SK-N-SH (cell line): Measurements from ENCODE around the gene TMEM244. TPM values are rescaled to one million over a fixed set of nuclear protein-coding genes. Genes with fewer than 3 reads are reported as not detected.

Experiments
- CTCF ChIA-PET: fragments of 300-600, 350-600 bp; formaldehyde crosslinking; extraction: SDS; loops from one replicate; lab custom pipeline; 2021; lab: Yijun Ruan, JAX
- POLR2A ChIA-PET: fragments of 350-600 bp; sonication (Branson Sonifier 250); formaldehyde crosslinking; extraction: SDS; loops from one replicate; lab custom pipeline; 2020; ENCODE audit warnings: antibody characterized with exemption, inconsistent platforms; lab: Yijun Ruan, JAX
- DNase-seq: peaks from one replicate; pipeline ENCODE4 v3.0.0; 2012
- H2AFZ ChIP-seq: fragments of 200-600 bp; sonication (generic); 2 replicates; pipeline ENCODE4 v1.8.1; 2016; ENCODE audit warnings: antibody characterized with exemption, mild to moderate bottlenecking, low read depth
- H3F3A ChIP-seq: fragments of 200-600 bp; sonication (generic); replicated peaks from 2 replicates; pipeline ENCODE3; 2016; ENCODE audit warnings: antibody characterized with exemption, mild to moderate bottlenecking; ENCODE audit not compliant: insufficient read depth
- H3K27ac ChIP-seq, 2 experiments: fragments of 200-500 bp in 1 of 2; fragments of 200-600 bp in 1 of 2; sonication (Bioruptor generic) in 1 of 2; sonication (generic), shearing (Covaris generic) in 1 of 2; 2 replicates each; pipeline versions ENCODE4 v1.5.1 to v1.6.1; 2014 to 2016; ENCODE audit warnings: low read depth in 2 of 2, inconsistent platforms in 1 of 2, low read length in 1 of 2, mild to moderate bottlenecking in 1 of 2, mixed read lengths in 1 of 2
- H3K27me3 ChIP-seq: fragments of 200-600 bp; sonication (generic), shearing (Covaris generic); 2 replicates; pipeline ENCODE4 v1.6.1; 2016; ENCODE audit warnings: mixed run types; ENCODE audit not compliant: insufficient read depth
- H3K36me3 ChIP-seq, 2 experiments: fragments of 200-500 bp in 1 of 2; fragments of 200-600 bp in 1 of 2; sonication (Bioruptor generic) in 1 of 2; sonication (generic) in 1 of 2; replicated peaks in 1 of 2; 2 replicates each; pipeline versions ENCODE3 to v1.5.1; 2014 to 2016; ENCODE audit warnings: low read length in 1 of 2, mild to moderate bottlenecking in 1 of 2; ENCODE audit not compliant: insufficient read depth in 2 of 2, control insufficient read depth in 1 of 2
- H3K4me1 ChIP-seq, 2 experiments: fragments of 200-500 bp in 1 of 2; fragments of 200-600 bp in 1 of 2; sonication (Bioruptor generic) in 1 of 2; sonication (generic), shearing (Covaris generic) in 1 of 2; 2 replicates each; pipeline versions ENCODE4 v1.5.1 to v1.6.1; 2014 to 2016; ENCODE audit warnings: low read depth in 1 of 2, low read length in 1 of 2, mixed run types in 1 of 2; ENCODE audit not compliant: insufficient read depth in 2 of 2, control insufficient read depth in 1 of 2
- H3K4me2 ChIP-seq: fragments of 200-600 bp; sonication (generic), shearing (Covaris generic); 2 replicates; pipeline ENCODE4 v1.6.1; 2017; ENCODE audit warnings: mixed run types
- H3K4me3 ChIP-seq, 2 experiments: fragments of 200-500 bp in 1 of 2; fragments of 200-600 bp in 1 of 2; sonication (Bioruptor generic) in 1 of 2; sonication (generic), shearing (Covaris generic) in 1 of 2; 2 replicates each; pipeline versions ENCODE4 v1.5.1 to v1.8.1; 2014 to 2016; ENCODE audit warnings: low read depth in 2 of 2, inconsistent platforms in 1 of 2, low read length in 1 of 2, mild to moderate bottlenecking in 1 of 2, mixed read lengths in 1 of 2, moderate library complexity in 1 of 2
- H3K79me2 ChIP-seq: fragments of 200-600 bp; sonication (generic); 2 replicates; pipeline ENCODE4 v1.8.1; 2017; ENCODE audit warnings: mild to moderate bottlenecking; ENCODE audit not compliant: insufficient read depth
- H3K9ac ChIP-seq: fragments of 200-600 bp; sonication (generic); 2 replicates; pipeline ENCODE4 v1.6.1; 2017; ENCODE audit warnings: mixed run types
- H3K9me2 ChIP-seq: fragments of 200-600 bp; sonication (generic); 2 replicates; pipeline ENCODE4 v1.6.1; 2017; ENCODE audit warnings: mixed run types
- H3K9me3 ChIP-seq: fragments of 200-600 bp; sonication (generic); 2 replicates; pipeline ENCODE4 v1.6.1; 2017; ENCODE audit warnings: mixed run types, mild to moderate bottlenecking, moderate library complexity
- H4K20me1 ChIP-seq: fragments of 200-600 bp; sonication (generic); 2 replicates; pipeline ENCODE4 v1.6.1; 2017; ENCODE audit warnings: mild to moderate bottlenecking, mixed run types; ENCODE audit not compliant: insufficient read depth
- CHD2 ChIP-seq: fragments of 150-350 bp; IDR thresholded peaks from 2 replicates; pipeline ENCODE4 v1.6.1; 2018; ENCODE audit warnings: low read length; ENCODE audit not compliant: partially characterized antibody
- ELF1 ChIP-seq: IDR thresholded peaks from 2 replicates; pipeline ENCODE4 v1.4.0; 2012
- EP300 ChIP-seq, 2 experiments: IDR thresholded peaks; 2 replicates each; pipeline versions ENCODE4 v1.4.0 to v1.6.1; 2012; ENCODE audit warnings: borderline replicate concordance in 1 of 2, low read depth in 1 of 2, low read length in 1 of 2
- EZH2phosphoT487 ChIP-seq: fragments of 200-600 bp; sonication (generic); IDR thresholded peaks from 2 replicates; pipeline ENCODE4 v1.6.1; 2017; ENCODE audit warnings: low read depth, mixed run types, mild to moderate bottlenecking, antibody characterized with exemption, moderate library complexity, borderline replicate concordance
- FOSL2 ChIP-seq: IDR thresholded peaks from 2 replicates; pipeline ENCODE4 v1.4.0; 2012; ENCODE audit warnings: low read depth, mild to moderate bottlenecking, moderate library complexity, borderline replicate concordance
- FOXJ3 ChIP-seq: sonication (generic); formaldehyde crosslinking; IDR thresholded peaks from 2 replicates; pipeline ENCODE4 v1.5.1; 2020; ENCODE audit warnings: mild to moderate bottlenecking, missing genetic modification reagents
- FOXM1 ChIP-seq: IDR thresholded peaks from 2 replicates; pipeline ENCODE4 v1.4.0; 2012; ENCODE audit warnings: low read depth, mild to moderate bottlenecking
- JUND ChIP-seq: IDR thresholded peaks from 2 replicates; pipeline ENCODE4 v1.4.0; 2012
- NRF1 ChIP-seq: IDR thresholded peaks from 2 replicates; pipeline ENCODE4 v1.6.1; 2012; ENCODE audit warnings: low read depth, mild to moderate bottlenecking, low read length
- POLR2AphosphoS5 ChIP-seq: IDR thresholded peaks from 2 replicates; pipeline ENCODE4 v1.6.1; 2012; ENCODE audit warnings: low read depth, low read length
- SIN3A ChIP-seq: IDR thresholded peaks from 2 replicates; pipeline ENCODE4 v1.6.1; 2012; ENCODE audit warnings: low read depth, mild to moderate bottlenecking, low read length, moderate library complexity, borderline replicate concordance
- SMC3 ChIP-seq: IDR thresholded peaks from 2 replicates; pipeline ENCODE4 v1.6.1; 2012; ENCODE audit warnings: low read depth, low read length, improper control_type of control experiment
- TCF12 ChIP-seq: IDR thresholded peaks from 2 replicates; pipeline ENCODE4 v1.4.0; 2012
- TEAD4 ChIP-seq: IDR thresholded peaks from 2 replicates; pipeline ENCODE4 v1.4.0; 2012; ENCODE audit warnings: mild to moderate bottlenecking, borderline replicate concordance; ENCODE audit not compliant: insufficient read depth
- WGBS: methylation state at CpG from one replicate; pipeline ENCODE4 v1.1.6; 2017; ENCODE audit warnings: low lambda C conversion rate; 5-methylcytosine and 5-hydroxymethylcytosine counted together
- polyA plus RNA-seq, 3 experiments: library from polyadenylated mRNA; depleted of rRNA; stranded (reverse); fragments of >200 nt; gene quantifications; 2 replicates each; pipeline ENCODE4 v1.2.3, GENCODE V29; 2012
- TF ChIP-seq, protein P1 (sequence below): IDR thresholded peaks from 2 replicates; pipeline ENCODE4; 2012
- TF ChIP-seq, protein P2 (sequence below): IDR thresholded peaks from 2 replicates; pipeline ENCODE4 v1.4.0; 2012; ENCODE audit warnings: low read depth, borderline replicate concordance
- TF ChIP-seq, protein P3 (sequence below): IDR thresholded peaks from 2 replicates; pipeline ENCODE4 v1.4.0; 2012; ENCODE audit warnings: low read depth
- TF ChIP-seq, protein P4 (sequence below): fragments of 150-350 bp; IDR thresholded peaks from 2 replicates; pipeline ENCODE4 v1.6.1; 2017; ENCODE audit warnings: antibody characterized with exemption, low read length, low read depth, borderline replicate concordance

Gene TMEM244
- polyA plus RNA-seq, 1 of the 3 experiments (the other 2 are of a cell fraction), result 4.1 TPM

DNA sequence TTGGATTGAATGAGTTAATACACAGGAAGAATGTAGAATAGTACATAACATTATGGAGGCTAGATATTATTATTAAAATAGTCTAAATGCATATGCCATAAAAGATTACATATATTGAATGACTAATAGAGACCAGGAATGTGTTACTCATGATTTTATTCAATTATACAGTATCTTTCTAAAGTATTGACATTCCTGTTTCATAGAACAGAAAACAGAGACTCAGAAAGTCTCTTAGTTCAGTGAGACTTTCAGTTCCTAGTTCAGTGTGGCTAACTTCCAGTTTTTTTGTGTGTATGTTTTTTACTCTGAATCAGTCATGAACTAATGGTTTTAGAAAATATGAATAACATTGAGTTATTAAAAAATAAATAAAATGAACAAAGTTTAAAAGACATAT, 34.6 kb upstream of the TMEM244 start:
- Histone ChIP-seq H3K4me2 (no peak overlapping the region), H3K9ac (no peak overlapping the region), H3K27ac (peak overlapping the region in 1 of 2 experiments; percentile 80; a peak in 2 of 4 replicates), H3F3A (peaks cover 14% of the 10 kb centered on the region), H2AFZ (0 out of 2 replicates have a peak overlapping the region, but pooled peaks have one; percentile 47), H3K79me2 (no peaks in the 10 kb centered on the region), H3K36me3 (no peaks in the 10 kb centered on the region), H4K20me1 (no peaks in the 10 kb centered on the region), H3K4me1 (peaks cover 0 to 24% of the 10 kb centered on the region in 2 experiments; a peak in 1 of 4 replicates), H3K9me3 (no peaks in the 10 kb centered on the region), H3K27me3 (no peaks in the 10 kb centered on the region), H3K4me3 (no peak overlapping the region), H3K9me2 (no peaks in the 10 kb centered on the region)
- ChIA-PET POLR2A (no interaction called here), CTCF (no interaction called here)
- TF ChIP-seq POLR2AphosphoS5 (no peak), SIN3A (no peak), JUND (peak; percentile 60), TEAD4 (peak; percentile 72; the same call in 1 of the 2 replicates), FOSL2 (peak; percentile 58; the same call in 1 of the 2 replicates), EP300 (IDR thresholded peaks at IDR 0.05; ENCODE audit: borderline replicate concordance in 1 of 2, low read depth in 1 of 2, low read length in 1 of 2) (peak; percentile 37 to 51; a peak in 2 of 4 replicates), TCF12 (peak; percentile 84), FOXM1 (peak; percentile 66)
- TF ChIP-seq, protein P1, sequence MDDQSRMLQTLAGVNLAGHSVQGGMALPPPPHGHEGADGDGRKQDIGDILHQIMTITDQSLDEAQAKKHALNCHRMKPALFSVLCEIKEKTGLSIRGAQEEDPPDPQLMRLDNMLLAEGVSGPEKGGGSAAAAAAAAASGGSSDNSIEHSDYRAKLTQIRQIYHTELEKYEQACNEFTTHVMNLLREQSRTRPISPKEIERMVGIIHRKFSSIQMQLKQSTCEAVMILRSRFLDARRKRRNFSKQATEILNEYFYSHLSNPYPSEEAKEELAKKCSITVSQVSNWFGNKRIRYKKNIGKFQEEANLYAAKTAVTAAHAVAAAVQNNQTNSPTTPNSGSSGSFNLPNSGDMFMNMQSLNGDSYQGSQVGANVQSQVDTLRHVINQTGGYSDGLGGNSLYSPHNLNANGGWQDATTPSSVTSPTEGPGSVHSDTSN, result peak; percentile 67
- DNase-seq, result no peak

DNA sequence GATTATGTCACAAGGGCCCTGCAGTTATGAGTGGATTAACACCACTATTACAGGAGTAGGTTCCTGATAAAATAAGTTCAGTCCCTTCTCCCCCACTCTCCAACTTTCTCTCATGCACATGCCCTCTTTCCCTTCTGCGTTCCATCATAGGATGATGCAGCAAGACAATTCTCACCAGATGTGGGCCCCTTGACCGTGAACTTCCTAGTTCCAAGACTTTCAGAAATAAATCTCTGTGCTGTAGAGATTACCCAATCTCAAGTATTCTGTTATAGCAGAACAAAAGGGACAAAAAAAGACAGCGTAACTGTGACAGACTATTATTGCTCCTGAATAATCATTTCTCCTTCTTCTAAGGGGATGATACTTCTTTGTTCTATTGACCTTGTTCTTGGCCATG, 33.8 kb upstream of the TMEM244 start:
- CTCF ChIA-PET, result interaction anchor here (0.6 to 1.4 kb wide), 2 partner anchors 126 to 701 kb away, joined by 4 read pairs; no protein-coding TSS in a partner anchor
- no peaks in the 10 kb centered on the region for H3K9me2 ChIP-seq
- DNase-seq, result no peak
- peaks cover 22% of the 10 kb centered on the region for H3F3A ChIP-seq
- no peak overlapping the region for H3K4me2 ChIP-seq
- H2AFZ ChIP-seq, result peak overlapping the region; percentile 47; the same call in 1 of the 2 replicates
- no peaks in the 10 kb centered on the region for H3K79me2 ChIP-seq
- H3K9ac ChIP-seq, result no peak overlapping the region
- no peak overlapping the region for H3K4me3 ChIP-seq
- H3K27ac ChIP-seq, result peak overlapping the region in 1 of 2 experiments; percentile 80; a peak in 2 of 4 replicates
- WGBS, result 58% methylated on average over 3 of the region's 3 CpGs
- peaks cover 0 to 32% of the 10 kb centered on the region in 2 experiments; a peak in 1 of 4 replicates for H3K4me1 ChIP-seq
- no peaks in the 10 kb centered on the region for H3K27me3 ChIP-seq
- no peaks in the 10 kb centered on the region for H3K9me3 ChIP-seq
- POLR2A ChIA-PET, result no interaction called here
- H3K36me3 ChIP-seq, result no peaks in the 10 kb centered on the region
- no peak for TF ChIP-seq SMC3
- TF ChIP-seq FOXM1, result no peak
- TF ChIP-seq, protein P2, sequence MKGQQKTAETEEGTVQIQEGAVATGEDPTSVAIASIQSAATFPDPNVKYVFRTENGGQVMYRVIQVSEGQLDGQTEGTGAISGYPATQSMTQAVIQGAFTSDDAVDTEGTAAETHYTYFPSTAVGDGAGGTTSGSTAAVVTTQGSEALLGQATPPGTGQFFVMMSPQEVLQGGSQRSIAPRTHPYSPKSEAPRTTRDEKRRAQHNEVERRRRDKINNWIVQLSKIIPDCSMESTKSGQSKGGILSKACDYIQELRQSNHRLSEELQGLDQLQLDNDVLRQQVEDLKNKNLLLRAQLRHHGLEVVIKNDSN, result no peak
- TF ChIP-seq, protein P3, sequence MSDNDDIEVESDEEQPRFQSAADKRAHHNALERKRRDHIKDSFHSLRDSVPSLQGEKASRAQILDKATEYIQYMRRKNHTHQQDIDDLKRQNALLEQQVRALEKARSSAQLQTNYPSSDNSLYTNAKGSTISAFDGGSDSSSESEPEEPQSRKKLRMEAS, result no peak
- TF ChIP-seq POLR2AphosphoS5, result no peak
- TF ChIP-seq, protein P4, sequence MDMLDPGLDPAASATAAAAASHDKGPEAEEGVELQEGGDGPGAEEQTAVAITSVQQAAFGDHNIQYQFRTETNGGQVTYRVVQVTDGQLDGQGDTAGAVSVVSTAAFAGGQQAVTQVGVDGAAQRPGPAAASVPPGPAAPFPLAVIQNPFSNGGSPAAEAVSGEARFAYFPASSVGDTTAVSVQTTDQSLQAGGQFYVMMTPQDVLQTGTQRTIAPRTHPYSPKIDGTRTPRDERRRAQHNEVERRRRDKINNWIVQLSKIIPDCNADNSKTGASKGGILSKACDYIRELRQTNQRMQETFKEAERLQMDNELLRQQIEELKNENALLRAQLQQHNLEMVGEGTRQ, result no peak
- no peak for TF ChIP-seq CHD2
- TF ChIP-seq FOXJ3 (CRISPR knock-in tag), result no peak
- TF ChIP-seq ELF1, result no peak
- no peak for TF ChIP-seq EZH2phosphoT487
- TF ChIP-seq EP300 (IDR thresholded peaks at IDR 0.05; ENCODE audit: borderline replicate concordance in 1 of 2, low read depth in 1 of 2, low read length in 1 of 2), result no peak
- no peak for TF ChIP-seq NRF1
- no peaks in the 10 kb centered on the region for H4K20me1 ChIP-seq
